Measurements from ENCODE around the gene KCTD6.

DNA sequence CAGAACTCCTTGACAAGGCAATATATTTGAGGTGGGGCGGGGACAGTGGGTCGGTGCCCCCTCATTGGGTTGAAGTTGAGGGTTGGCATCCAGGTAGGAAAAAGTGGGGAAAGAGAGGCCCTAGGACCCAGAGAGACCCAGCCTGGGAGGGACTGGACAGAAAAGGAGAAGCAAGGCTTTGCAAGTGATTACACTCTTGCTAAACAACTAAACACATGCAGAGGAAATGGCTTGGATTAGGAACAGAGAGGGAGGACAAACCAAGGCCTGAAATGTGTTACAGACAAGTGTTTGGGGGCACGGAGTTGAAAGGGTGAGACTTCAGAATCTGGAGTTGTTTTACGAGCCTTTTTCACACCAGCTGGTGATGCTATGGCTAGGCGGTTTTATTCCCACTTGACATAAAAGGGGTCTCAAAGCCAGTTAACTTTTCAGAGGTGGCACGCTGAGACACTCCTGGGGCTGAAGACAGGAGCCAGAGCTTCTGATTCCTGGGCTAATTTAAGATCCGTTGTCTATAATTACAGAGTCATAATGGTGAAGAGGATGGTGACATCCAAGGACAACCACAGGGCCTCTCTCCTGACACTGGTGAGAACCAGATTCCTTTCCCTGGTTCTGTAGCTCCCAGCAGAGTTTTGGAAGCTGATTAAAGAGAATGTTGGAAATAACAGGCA lies 7.7 kb upstream of the KCTD6 start:
- TF ChIP-seq POLR2AphosphoS5 (IDR thresholded peaks at IDR 0.05; ENCODE audit: low read depth, low read length) (no peak), POLR2A (IDR thresholded peaks at IDR 0.05; ENCODE audit: low read depth, low read length) (no peak)

Measured in GM12892 (cell line).